Mucosa of gallbladder (tissue), 1 donor: ENCODE results near the gene GPN2. TPM values are rescaled to one million over a fixed set of nuclear protein-coding genes. Genes with fewer than 3 reads are reported as not detected.

Source experiments
- DNase-seq: peaks from one replicate; pipeline ENCODE4 v3.0.0-alpha.2; 2020; ENCODE audit warnings: low spot score
- total RNA-seq: library from RNA; stranded (reverse); gene quantifications from one replicate; pipeline ENCODE4 v1.2.1, GENCODE V29; 2021
- donor health status: DM: no; HTN: no; CAD: no.

The GPN2 gene
- 31.5 TPM for total RNA-seq

DNA sequence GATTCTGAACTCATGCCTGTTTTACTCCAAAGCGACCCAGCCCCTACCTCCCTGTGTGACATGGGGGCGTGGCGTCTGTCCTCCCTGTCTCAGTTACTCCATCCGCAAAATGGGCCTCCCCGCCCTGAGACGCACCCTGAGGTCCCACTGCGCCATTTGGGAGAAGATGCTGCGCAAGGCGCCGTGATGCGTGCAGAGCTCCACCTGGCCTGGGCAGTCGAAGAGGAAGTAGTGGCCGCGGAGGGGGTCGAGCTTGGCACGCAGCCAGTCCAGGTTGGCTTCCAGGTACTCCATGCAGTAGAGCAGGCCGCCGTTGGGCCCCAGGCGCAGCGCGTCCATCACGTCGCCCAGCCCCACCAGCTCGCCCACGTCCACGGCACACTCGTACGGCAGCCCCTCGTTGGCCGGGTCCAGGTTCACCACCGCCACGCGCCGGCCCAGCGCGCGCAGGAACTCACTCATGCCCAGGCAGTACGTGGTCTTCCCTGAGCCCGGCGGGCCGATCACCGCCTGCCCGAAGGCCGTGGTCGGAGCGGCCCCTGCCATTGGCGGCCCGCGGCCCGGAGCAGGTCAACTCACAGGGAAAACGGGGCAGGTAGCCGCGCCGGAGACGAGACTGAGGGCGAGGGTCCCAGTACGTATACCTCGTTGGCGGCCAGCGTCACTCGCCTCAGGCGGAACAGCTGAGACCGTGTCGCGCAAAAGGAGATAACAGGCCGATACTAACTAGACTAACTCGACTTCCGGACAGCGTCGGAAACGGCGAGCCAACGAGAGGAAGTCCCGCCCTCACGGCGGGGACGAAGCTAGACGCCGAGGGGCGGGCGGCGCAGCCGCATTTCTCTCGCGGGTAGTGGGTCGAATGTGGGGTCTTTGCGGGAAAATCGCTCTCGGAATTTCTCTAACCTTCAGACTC lies at the start of gene GPN2:
TSS of gene GPN2 (minus strand) at position 733 of the 916 bp plus-strand sequence. CDS start at position 546, 187 bp downstream.
- peak; percentile 76 for DNase-seq

DNA sequence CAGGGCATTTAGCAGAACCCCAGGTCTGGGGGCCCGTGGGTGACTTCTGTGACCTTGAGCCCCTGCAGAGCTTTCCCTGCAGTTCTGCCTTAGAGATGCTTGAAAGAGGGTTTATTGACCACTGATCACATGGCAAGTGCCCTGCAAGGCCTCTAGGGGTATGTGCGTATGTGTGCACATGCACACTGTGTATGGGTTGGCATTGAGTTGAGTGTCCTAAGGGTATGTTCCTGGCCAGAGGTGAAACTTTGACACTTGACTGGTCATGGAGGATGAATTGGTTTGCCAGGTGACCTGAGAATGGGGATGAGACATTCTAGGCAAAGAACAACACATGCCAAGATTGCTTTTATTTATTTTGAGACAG lies 48.6 kb upstream of the GPN2 start:
- DNase-seq = no peak

DNA sequence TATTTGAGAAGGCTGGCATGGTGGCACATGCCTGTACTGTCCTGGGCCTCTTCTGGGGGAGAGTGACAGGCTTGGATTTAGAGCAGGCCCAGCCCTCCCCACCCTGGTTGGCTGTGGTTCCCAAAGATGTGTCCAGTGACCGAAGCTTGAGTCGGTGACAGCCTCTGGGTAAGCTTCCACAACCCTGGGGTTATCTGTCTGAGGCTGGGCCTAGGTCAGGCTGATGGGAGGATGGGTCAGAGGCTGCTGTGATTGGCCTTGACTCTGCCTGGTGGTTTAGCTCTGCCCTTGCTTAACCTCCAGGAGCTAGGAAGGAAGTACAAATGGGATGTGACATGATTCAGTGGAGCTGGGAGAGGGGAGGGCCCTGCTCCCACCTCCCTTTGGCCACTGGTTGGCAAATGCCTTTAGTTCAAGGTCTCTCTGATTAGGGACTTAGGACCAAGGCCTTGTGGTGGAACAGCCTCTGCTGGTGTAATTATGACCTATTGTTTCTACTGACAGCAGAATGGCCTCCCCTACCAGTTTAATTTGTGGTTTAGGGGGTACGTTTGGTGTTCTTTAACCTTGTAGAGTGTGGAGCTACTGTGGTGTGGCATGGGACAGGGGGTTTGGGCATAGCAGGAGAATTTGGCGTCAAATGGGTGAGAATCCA lies 48.0 kb upstream of the GPN2 start:
- DNase-seq = no peak

DNA sequence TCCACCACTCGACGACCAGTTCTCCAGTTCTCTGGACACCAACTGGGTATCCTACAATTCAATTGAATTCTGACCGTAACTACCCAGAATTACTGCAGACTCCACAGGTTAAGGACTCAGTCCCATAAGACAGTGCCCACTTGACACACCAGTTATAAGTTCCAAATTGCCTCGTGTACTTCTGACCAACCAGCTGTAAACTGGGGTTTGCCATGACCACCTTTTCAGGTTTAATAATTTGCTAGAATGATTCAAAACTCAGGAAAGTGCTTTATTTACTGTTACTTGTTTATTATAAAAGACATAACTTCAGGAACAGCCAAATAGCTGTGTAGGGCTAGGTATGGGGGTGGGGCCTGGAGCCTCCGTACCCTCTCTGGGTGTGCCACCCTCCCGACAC lies 46.7 kb upstream of the GPN2 start:
- no peak for DNase-seq

DNA sequence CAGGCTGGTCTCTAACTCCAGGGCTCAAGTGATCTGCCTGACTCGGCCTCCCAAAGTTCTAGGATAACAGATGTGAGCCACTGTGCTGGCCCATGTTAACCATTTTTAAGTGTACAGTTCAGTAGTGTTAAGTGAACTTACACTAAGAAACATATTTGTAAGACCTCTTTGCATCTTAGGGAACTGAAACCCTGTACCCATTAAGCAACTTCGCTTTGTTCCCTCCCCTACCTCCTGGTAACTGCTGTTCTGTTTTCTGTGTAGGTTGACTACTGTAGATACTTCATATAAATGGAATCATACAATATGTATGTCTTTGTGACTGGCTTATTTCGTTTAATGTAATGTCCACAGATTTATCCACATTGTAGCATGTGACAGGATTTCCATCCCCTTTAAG lies 42.4 kb upstream of the GPN2 start:
- no peak for DNase-seq

DNA sequence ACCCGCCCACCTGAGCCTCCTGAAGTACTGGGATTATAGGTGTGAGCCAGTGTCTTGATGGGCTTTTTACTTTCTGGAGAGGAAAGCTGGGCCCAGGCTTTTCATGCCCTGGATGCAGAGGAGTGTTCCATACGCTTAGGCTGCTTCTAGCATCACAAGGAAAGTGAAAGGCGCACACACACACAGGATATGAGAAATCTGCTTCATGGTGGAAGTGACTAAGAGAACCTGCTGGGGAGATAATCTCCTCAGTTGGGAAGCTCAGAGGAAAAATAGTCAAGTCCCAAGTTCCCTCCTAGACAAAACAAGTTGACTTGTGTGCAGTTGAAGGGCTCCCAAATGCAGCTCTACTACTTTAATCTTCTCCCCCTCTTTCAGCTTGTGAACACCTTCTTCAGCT lies 33.6 kb upstream of the GPN2 start:
- no peak for DNase-seq

DNA sequence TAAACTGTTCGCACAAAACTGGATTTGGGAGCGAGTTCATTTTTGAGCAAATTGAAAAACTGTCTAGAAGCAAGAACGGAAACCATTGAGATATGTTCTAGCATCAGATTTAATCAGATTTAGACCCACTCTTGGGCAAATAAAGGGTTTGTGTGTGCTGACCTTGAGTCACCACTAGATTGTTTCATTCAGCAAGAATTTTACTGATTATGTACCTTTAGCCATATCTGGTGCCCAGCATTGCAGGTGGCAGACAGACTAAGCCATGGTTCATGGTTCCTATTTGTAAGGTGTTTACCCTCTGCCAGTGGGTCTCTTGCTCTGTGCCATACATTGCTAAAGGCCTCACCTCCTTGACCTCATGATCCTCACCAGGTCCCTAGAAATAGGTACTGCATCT lies 32.8 kb upstream of the GPN2 start:
- DNase-seq = no peak

DNA sequence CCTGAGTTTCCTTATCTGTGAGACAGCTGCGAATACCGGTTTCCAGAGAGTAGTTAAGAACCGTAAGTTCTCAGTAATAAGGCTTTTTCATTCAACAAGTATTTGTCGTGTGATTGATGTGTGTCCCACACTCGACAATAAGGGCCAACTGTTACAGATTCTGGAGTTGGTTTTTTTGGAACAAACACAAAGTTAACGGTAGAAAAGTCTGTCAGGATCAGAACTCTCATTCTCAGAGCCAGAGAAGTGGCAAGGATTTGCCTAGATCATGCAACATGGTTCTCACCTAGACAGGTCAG lies 32.3 kb upstream of the GPN2 start:
- no peak for DNase-seq

DNA sequence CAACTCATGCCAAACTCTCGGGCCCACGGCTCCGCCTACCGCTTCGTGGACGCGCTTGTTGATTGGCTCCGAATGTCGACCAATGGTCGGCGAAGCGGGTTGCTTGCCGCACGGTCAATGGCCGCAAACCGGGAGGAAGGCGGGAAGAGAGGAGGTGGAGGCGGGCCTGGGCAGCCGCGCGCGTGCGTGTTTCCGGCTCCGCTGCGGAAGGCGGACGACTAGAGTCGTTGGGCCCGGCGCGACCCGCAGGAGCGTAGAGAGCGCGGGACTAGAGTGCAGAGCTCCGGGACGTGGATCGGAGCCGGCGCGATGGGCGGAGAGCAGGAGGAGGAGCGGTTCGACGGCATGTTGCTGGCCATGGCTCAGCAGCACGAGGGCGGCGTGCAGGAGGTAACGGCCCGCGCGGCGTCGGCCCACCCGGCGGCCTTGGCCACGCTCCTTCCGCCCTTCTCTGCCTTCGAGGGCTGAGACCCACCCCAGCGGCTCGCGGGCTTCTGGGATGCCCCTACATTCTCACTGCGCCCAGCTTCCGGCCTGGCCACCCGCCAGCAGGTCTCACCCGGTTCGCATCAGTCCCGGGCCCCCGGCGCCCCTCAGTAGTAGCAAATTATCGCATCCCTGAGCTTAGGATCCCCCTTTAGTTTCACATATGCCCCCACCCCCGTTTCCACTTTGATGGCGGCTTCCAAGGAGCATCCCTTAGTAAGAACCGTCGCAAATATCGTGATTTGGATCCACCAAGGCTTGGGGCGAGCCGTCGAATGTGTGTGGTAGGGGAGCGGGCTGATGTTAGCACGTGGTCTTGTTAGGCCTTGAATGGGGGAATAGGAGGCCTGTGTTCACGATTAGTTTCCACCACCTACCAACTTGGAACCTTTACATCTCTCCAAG lies 31.7 kb upstream of the GPN2 start, which contains the start of gene NUDC:
TSS of gene NUDC (plus strand) at position 204 of the 891 bp plus-strand sequence. CDS start at position 310, 106 bp downstream.
- peak; percentile 98 for DNase-seq

DNA sequence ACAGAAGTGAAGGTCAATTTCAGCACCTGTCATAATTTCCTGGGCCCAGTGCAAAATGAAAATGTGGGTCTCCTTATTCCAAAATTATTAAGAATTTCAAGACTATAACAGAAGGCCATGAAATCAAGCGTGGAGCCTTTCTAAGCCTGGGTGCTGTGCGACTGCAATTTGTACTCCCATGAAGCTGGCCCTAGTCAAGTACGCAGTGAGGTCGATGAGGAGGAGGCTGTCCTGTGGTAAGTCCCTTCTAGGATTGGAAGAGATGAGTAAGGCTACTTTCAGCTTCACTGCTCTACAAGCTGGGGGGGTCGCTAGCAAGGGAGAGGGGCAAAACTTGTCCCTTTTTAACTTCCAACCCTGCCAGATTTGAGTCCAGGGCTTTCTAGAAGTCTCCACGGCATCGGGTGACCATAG lies 31.1 kb upstream of the GPN2 start:
- no peak for DNase-seq

DNA sequence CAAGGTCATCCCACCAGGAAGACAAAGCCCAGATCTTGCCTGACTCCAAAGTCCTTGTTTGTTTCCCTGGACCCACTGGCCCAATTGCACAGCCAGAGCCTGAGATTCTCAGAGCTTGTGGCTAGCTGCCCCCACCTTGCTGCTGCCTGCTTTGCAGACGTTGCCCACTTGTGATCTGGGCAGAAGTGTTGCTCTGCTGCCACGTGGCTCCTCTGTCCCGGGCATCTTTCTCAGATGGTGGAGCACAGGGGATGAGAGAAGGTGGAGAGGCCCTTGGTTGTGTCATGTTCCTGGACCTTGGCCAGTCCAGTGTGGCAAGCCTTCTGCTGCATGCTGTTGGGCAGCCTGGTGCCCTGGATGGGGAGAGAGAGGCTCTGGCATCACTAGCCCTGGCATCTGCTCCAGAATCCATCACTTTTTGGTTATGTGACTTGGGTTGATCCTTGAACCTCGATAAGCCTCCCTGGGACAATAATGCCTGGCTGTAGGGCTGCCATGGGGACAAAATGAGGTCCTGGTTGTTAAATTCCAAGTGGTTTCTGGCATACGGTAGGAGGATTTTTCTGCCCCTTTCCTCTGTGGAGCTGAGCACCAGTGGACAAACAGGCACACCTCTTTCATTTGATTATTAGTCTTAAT lies 25.2 kb upstream of the GPN2 start:
- DNase-seq = peak; percentile 57

DNA sequence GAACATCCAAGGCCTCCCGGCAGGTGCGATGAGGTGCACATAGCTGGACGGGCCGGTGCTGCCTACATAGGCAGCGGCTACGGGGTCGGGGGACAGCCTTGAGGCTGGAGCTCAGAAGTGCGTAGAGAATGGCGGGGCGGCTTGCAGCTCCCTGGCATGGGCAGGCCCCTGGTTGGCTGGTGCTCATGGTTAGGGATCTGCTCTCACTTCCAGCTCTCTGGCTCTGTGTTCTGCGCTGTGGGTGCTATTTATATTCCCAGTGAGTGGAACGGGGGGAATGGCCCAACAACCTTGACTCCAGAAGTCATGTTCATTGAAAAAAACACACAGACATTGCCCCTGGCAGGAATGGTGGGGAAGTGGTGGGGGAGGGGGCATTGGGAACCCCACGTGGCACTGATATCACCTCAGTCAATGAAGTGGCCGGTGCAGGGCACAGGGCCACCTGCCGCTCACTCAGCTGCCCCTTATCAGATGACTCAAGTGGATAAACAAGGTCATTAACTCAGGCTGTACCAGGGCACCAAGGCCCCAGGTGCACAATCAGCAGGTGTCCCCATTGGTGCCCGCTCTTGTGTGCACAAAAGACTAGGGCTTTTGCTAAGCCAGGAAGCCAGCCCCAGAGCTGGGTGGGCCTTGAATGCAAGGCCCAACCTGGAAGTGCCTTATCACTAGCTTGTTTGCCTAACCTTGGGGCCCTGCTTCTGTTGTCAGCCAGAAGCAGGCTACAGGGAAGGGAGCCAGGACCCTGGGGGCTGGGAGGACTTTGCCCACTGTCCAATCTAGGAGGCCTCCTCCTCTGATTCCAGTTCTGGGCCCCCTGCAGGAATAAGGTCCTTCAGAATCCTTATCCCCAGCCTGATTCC lies 23.9 kb upstream of the GPN2 start, which contains the start of gene NR0B2:
TSS of gene NR0B2 (minus strand) at position 222 of the 866 bp plus-strand sequence. CDS start at position 187, 35 bp downstream.
- peak; percentile 94 for DNase-seq

DNA sequence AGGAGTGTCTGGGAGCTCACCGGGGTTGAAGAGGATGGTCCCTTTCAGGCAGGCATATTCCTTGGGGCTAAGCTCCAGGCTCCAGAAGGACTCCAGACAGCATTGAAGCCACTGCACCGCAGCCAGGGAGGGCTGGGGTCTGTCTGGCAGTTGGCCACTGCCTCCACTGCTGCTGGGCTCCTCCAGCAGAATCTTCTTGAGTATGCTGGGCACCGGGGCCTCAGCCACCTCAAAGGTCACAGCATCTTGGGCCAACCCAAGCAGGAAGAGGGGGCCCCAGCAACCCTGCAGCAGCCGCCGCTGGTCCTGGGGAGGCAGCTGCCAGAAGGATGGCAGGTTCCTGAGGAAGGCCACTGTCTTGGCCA lies 23.3 kb upstream of the GPN2 start:
- DNase-seq = no peak

DNA sequence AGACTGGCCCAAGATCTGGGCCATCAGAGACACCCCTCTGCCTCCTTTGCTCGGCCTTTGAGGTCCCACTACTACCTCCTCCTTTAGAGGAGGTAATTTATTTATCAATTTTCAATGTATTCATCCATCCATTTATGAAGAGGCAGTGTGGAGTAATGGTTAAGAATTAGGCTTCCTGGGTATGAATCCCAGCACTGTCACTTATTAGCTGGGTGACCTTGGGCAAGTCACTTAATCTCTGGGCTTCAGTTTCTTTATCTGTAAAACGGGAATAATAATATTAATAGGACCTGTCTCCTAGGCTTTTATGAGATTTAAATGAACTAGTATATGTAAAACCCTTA lies 22.0 kb upstream of the GPN2 start:
- DNase-seq = no peak

DNA sequence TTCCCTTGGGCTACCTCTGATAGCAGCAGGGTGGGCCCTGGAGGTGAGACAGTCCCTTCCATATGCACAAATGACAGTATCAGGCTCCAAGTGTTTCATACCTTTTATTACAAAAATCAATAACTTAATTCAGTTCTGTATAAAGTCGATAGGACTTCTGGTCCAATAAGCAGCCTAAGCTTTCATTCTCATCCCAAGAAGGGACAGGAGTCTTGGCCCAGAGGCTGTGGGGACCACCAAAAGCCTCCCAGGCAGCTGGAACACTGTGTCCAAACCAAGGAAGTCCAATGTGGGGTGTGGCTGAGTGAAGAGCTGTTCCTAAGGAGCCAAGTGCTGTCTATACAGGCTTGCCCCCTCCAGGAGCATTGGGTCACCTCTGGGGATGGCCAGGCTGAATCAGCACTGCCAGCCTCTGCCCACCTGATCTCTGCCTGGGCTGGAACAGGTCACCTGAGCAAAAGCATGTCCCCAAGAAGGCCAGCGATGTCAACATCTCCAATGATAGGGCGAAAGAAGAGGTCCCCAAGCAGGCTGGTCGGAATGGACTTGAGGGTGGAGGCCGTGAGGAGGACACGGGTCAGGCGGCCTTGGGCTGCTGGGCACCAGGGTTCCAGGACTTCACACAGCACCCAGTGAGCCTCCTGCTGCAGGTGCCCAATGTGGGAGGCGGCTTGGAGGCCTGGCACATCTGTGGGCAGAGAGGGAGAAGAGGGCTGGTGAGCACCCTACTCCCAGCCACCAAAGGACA lies 21.5 kb upstream of the GPN2 start:
- no peak for DNase-seq

DNA sequence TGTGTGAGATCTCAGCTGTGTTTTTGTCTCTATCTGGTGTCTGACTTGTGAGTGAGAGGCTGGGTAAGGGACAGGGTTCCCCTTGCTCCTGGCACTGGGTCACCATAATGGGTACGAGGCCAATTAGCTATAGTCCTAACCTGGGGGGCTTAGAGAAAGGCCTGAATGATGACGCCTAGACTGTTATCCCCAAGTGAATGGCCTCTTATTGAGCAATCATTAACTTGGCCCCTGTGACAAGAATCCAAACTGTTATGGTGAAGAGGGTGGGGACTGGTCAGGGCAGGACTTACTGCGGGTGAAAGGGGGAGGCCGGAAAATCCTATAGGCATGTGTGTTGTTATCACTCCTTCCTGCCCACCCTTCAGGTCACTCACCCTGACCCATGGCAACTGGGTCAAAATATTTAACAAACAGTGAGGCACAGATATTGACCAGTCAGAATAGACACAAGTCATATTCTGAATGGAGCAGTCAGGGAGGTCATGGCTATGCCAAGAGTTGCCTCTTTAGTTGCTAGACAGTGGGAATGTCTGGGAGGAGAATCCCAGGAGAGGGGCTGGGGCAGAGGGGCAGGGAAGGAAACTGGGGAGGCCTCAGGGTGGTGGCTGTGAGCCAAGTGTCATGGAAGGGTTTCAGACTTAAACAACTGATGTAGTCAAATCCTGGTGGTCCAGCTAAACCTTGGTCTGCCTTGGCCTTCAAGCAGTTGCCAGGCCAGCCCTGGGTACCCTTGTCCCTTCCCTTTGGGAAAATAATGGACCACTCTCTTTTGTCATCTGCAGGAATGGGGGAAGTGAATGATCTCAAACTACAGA lies 20.5 kb upstream of the GPN2 start:
- DNase-seq = peak; percentile 51

DNA sequence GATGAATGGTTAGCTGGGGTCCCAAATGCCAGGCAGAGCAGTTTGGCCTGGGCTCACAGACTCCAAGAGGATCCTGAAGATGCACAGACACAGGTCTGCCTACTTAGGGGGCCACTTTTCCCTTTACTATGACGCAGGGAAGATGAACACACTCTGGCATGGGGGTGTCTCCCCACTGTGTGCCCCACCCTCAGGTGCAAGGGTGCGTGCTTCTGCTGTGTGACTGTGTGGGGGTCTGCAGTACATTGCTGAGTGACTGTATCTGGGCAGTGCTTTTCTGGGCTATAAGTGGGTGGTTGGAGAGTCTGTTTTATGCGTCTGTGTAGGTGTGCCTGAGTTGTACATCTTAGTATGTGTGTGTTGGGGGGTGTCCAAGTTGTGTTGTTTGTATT lies 19.9 kb upstream of the GPN2 start:
- no peak for DNase-seq

DNA sequence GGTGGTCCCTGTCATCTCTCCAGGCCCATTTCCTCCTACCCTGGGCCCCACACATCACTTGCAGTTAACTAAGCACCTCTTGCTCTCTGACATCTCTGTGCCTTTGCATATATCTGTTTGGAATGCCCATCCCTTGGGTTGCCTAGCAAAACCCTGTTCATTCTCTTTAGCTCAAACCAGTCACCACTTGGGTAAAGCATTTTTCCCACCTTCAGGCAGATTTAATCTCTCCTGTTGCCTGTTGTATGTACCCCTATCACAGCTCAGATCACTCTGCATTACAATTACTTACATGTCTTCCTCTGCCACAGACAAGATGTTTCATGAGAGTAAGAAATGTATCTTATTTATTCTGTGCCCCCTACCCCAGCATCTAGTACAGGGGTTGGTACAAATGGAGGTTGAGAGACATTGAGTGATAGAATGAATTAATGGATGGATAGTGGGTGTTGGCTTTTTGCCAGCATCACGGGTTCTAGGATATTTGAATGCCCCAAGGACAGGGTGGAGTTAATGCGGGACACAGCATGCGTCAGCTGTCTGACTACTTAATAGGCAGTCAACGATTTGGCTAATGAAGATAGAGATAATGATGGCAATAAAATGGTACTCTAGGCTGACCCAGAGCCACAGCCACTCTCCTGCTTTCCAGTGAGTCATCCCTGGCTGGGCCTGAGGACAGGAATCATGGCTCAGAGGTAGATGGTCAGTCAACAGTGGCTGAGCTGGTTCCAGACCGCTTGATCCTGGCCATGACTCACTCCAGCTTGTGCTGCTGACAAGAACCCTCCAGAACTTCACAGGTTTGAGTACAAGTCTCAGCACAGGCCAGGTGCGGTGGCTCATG lies 17.2 kb upstream of the GPN2 start:
- DNase-seq = peak; percentile 56
